ENCODE measurements around the gene DIAPH3. TPM values are rescaled to one million over a fixed set of nuclear protein-coding genes. Genes with fewer than 3 reads are reported as not detected.

Gene DIAPH3
- total RNA-seq, 1 donor from 2014 or later: 4.5 TPM

GRCh38 chr13:59625111-59625510 is 538.6 kb downstream of the DIAPH3 start:
- Mint-ChIP-seq H3K9me3 (ENCODE audit: unreplicated experiment) (no peaks in the 10 kb centered on the region), H3K4me3 (ENCODE audit: unreplicated experiment) (no peak overlapping the region), H3K27me3 (ENCODE audit: unreplicated experiment) (no peaks in the 10 kb centered on the region), H3K4me1 (ENCODE audit: unreplicated experiment) (peaks cover 7% of the 10 kb centered on the region), H3K27ac (ENCODE audit: unreplicated experiment) (no peak overlapping the region), H3K36me3 (ENCODE audit: low read depth, unreplicated experiment) (no peaks in the 10 kb centered on the region)
- TF ChIP-seq CTCF (IDR thresholded peaks at IDR 0.05; ENCODE audit: unreplicated experiment): no peak
- no peak for DNase-seq (ENCODE audit: low spot score)

- H3K4me1 Mint-ChIP-seq (ENCODE audit: unreplicated experiment): peaks cover 7% of the 10 kb centered on the region
- DNase-seq (ENCODE audit: low spot score): no peak
- no peak overlapping the region for H3K4me3 Mint-ChIP-seq (ENCODE audit: unreplicated experiment)
- H3K36me3 Mint-ChIP-seq (ENCODE audit: low read depth, unreplicated experiment): no peaks in the 10 kb centered on the region
- H3K9me3 Mint-ChIP-seq (ENCODE audit: unreplicated experiment): no peaks in the 10 kb centered on the region
- TF ChIP-seq CTCF (IDR thresholded peaks at IDR 0.05; ENCODE audit: unreplicated experiment): no peak
- no peaks in the 10 kb centered on the region for H3K27me3 Mint-ChIP-seq (ENCODE audit: unreplicated experiment)
- H3K27ac Mint-ChIP-seq (ENCODE audit: unreplicated experiment): peak overlapping the region; percentile 10
Observed at GRCh38 chr13:59623206-59623915, 540.4 kb downstream of the DIAPH3 start.

- no peak overlapping the region for H3K4me3 Mint-ChIP-seq (ENCODE audit: unreplicated experiment)
- H3K4me1 Mint-ChIP-seq (ENCODE audit: unreplicated experiment): peaks cover 7% of the 10 kb centered on the region
- no peak for DNase-seq (ENCODE audit: low spot score)
- H3K9me3 Mint-ChIP-seq (ENCODE audit: unreplicated experiment): no peaks in the 10 kb centered on the region
- no peak overlapping the region for H3K27ac Mint-ChIP-seq (ENCODE audit: unreplicated experiment)
- no peaks in the 10 kb centered on the region for H3K36me3 Mint-ChIP-seq (ENCODE audit: low read depth, unreplicated experiment)
- TF ChIP-seq CTCF (IDR thresholded peaks at IDR 0.05; ENCODE audit: unreplicated experiment): no peak
- no peaks in the 10 kb centered on the region for H3K27me3 Mint-ChIP-seq (ENCODE audit: unreplicated experiment)
Observed at GRCh38 chr13:59621773-59622172, 542.0 kb downstream of the DIAPH3 start.

Other genes with a start within 250 kb of the DIAPH3 start
- 17.3 TPM for gene TDRD3, start 233.3 kb upstream of the DIAPH3 start, total RNA-seq (ENCODE audit: unreplicated experiment)

Data from endothelial cell (in vitro differentiated cells).